Astrocyte of the hippocampus (primary cell): Measurements from ENCODE around the gene ALPG.
"Not testable (repeated sequence)": the region's sequence is repeated elsewhere in the genome, so short reads cannot be mapped to it uniquely, and the experiment has no call there.

Experiments
- DNase-seq: peaks from one replicate; pipeline ENCODE4 v3.0.0; 2011; ENCODE audit warnings: low read depth, low spot score

ALPG gene

GRCh38 chr2:232376713-232377112 lies 29.9 kb upstream of the ALPG start:
- no peak for DNase-seq

DNA sequence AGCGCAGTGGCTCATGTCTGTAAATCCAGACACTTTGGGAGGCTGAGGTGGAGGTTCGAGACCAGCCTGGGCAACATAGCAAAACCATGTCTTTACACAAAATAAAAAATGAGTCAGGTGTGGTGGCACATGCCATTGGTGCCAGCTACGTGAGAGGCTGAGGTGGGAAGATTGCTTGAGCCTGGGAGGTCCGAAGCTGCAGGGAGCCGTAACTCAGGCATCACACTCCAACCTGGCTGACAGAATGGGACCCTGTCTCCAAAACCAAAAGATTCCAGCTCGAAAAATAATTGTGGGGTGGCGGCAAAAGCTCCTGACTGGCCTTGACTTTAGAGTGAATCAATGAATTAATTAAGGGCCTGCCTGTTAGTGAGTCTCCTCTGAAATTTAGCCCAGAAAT lies 29.3 kb upstream of the ALPG start:
- DNase-seq: no peak

- DNase-seq: no peak
Observed at GRCh38 chr2:232377841-232378734, 28.6 kb upstream of the ALPG start.

DNA sequence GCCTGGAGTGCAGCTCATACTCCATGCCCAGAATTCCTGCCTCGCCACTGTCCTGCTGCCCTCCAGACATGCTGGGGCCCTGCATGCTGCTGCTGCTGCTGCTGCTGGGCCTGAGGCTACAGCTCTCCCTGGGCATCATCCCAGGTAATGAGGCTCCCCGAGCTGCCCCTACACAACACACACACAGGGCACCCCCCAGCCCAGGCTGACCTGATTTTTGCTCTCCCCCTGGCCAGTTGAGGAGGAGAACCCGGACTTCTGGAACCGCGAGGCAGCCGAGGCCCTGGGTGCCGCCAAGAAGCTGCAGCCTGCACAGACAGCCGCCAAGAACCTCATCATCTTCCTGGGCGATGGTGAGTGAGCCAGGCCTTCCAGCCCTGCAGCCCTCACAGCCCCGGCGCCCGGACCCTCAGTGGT lies 27.9 kb upstream of the ALPG start, which contains the start of gene ALPP:
Gene ALPP, plus strand, starts transcription at position 17 of the 417 bp plus-strand sequence. Its CDS starts 52 bp downstream, at position 69.
- DNase-seq: not testable (repeated sequence)

GRCh38 chr2:232379610-232380590 lies 26.7 kb upstream of the ALPG start:
- not testable (repeated sequence) for DNase-seq

- DNase-seq: not testable (repeated sequence)
Observed at GRCh38 chr2:232381204-232382031, 25.2 kb upstream of the ALPG start.

- DNase-seq: no peak
Observed at GRCh38 chr2:232382331-232383225, 24.1 kb upstream of the ALPG start.

DNA sequence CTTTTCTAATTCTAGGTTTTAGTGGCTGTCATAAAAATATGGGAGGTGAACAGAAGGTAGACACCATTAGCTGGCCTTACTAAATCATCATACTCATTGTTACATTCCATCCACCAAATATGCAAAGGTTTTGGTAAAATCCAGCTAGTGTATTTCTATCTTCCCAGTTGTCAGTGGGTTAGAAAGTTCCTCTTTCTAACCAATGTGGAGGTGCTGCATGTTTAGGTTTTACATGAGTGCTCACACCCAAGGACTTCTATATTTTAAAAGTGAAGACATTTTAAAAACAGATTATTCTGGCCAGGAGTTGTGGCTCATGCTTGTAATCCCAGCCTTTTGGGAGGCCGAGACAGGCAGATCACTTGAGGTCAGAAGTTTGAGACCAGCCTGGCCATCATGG lies 22.2 kb upstream of the ALPG start:
- DNase-seq: no peak

DNA sequence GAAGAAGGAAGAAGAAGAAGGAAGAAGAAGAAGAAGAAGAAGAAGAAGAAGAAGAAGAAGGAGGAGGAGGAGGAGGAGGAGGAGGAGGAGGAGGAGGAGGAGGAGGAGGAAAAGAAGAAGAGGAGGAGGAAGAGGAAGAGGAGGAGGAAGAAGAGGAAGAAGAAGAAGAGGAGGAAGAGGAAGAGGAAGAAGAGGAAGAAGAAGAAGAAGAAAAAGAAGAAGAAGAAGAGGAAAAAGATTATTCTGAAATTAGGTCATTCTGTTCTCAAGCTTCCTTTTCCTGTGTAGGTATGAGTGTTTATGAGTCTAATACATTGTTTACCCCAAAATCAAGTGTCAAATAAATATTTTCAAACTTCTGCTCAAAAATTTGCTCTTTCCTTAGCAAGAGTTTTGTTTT lies 21.6 kb upstream of the ALPG start:
- not testable (repeated sequence) for DNase-seq

GRCh38 chr2:232385660-232386489 lies 20.8 kb upstream of the ALPG start:
- peak; percentile 95 for DNase-seq

DNA sequence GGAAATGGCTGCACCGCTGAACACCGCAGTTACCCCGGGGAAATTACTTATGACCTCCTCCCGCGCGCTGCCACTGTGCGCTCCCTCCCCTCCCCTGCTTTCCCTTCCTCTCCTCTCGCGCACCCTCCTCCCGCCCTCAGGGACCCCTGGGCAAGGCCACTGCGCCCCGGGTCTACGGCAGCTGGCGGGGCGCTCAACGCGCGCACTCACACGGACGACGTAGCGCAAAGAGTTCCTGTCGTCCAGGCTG lies 20.2 kb upstream of the ALPG start:
- no peak for DNase-seq

GRCh38 chr2:232386740-232387450 lies 19.7 kb upstream of the ALPG start:
- DNase-seq: peak; percentile 83

GRCh38 chr2:232387451-232388171 lies 19.0 kb upstream of the ALPG start:
- DNase-seq: no peak

GRCh38 chr2:232388324-232388891 lies 18.2 kb upstream of the ALPG start:
- DNase-seq: no peak

DNA sequence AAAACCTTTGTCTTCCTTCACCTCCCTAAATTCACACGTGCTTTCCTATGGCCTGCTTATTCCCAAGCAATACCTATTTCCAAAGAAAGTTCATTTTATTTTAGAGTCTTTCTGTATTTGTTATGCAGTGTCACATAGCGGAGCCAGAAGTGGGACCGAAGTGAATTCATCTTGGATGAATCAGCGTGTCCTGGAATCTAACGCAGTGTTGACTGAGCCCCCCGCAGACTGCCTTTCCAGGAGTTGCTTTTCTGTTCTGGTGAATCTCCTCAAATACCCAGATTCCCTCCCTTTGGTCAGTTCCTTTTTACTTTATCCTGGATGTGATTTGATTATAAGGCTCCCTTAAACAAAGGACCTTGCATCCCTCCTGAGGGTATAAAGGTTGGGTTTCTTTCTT lies 17.3 kb upstream of the ALPG start:
- peak; percentile 91 for DNase-seq

DNA sequence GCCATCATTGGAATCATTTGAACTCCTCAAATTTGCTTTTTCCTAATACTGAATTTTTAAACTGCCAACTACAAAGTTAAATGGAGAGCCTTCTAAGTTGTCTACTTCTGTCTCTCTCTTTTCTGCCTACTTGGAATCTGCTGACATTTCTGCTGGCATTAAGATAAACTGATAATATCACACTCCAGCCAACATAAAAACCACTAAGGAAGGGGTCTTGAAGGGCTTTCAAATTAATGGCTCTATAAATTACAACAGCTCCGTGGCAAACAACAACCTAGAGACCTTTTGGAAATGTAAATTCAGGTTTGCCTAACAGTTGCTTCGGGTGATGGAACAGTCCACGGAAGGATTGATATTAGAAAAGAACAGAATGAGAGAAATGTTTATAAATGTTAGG lies 16.0 kb upstream of the ALPG start:
- no peak for DNase-seq

DNA sequence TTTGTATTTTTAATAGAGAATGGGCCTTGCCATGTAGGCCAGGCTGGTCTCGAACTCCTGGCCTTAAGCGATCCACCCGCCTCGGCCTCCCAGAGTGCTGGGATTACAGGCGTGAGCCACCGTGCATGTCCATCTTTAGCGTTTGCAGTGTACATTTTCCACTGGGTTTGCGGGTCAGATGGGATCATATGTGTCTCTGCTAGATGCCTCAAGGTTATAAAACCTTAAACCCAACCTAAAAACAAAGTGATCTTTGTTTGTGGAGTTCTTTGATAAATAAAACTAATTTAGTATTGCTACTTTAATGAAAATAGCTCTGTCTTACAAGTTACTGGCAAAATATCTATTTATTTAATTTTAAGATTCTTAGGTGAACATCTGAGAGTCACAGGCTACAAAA lies 13.1 kb upstream of the ALPG start:
- DNase-seq: no peak

DNA sequence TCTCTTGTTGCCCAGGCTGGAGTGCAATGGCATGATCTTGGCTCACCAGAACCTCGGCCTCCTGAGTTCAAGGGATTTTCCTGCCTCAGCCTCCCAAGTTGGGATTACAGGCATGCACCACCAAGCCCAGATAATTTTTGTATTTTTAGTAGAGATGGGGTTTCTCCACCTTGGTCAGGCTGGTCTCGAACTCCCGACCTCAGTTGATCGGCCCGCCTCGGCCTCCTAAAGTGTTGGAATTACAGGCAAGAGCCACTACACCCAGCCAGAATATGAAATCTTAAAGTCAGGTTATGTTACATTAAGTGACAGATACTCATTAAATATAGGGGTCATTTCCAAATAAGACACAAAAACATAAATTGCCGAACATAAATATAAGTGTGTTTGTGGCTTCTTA lies 12.2 kb upstream of the ALPG start:
- not testable (repeated sequence) for DNase-seq
